GM18508 (cell line): ENCODE data around the gene C2CD2.

Source experiments
- ATAC-seq: cut with Tn5 transposase; IDR thresholded peaks from one replicate; pipeline ENCODE4 v1.9.1; 2021; ENCODE audit warnings: moderate number of reproducible peaks; ENCODE audit not compliant: insufficient read depth, unreplicated experiment

Gene C2CD2

DNA sequence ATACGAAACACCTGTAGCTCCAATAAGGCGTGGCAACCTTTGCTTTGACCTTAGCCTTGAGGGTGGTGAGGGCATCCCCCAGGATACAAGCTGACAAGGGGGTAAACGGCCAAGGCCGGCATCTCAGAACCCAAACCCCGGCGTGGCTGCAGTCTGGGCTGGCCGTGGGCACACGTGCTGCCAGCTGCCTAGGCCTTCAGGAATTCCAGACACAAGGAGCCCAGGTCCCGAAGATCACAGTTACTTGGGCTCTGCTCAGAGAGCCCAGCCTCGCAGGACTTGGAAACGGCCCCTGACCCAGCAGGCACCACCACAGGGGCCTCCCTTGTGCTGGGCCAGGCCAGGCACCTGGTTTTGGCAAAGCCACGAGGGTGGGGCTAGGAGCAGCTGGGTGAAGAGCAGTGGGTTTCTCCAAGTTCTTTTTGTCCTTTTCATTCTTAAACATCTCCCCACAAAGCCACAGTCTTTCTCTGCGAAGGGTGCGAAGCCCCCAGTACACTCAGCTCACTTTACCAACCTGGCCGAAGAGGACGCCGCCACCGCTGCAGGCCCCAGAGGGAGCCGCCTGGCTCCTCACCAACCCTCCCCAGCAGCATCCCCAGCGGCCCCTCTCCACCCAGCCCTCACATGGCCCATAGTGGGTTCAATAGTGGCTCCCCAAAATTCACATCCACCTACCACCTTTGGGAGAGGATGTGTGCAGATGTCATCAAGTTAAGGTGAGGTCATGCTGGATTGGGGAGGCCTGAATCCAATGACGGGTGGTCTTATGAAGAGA lies 101.5 kb downstream of the C2CD2 start:
- no peak for ATAC-seq

GRCh38 chr21:41851090-41851790 lies 102.6 kb downstream of the C2CD2 start:
- no peak for ATAC-seq

DNA sequence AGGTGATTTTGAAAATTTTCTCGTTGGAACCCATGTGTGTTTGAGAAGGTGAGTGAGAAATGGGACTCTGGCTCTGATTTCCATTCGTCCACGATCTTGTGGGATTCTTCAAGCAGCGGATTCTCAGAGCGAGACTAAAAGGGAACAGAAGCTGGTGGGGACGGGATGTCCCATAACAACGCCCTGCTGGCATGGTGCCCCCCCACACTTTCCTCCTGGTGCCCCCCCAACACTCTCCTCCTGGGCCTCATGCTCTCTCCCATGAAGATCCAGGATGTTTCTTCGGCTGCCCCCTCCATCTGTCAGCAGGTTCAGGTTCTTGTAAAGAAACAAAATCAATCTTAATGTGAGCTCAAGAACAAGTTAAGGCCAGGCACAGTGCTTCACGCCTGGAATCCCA lies 103.7 kb downstream of the C2CD2 start:
- no peak for ATAC-seq

- no peak for ATAC-seq
Measured at GRCh38 chr21:41848958-41849580, 104.7 kb downstream of the C2CD2 start.

GRCh38 chr21:41848533-41848932 lies 105.3 kb downstream of the C2CD2 start:
- ATAC-seq = no peak

DNA sequence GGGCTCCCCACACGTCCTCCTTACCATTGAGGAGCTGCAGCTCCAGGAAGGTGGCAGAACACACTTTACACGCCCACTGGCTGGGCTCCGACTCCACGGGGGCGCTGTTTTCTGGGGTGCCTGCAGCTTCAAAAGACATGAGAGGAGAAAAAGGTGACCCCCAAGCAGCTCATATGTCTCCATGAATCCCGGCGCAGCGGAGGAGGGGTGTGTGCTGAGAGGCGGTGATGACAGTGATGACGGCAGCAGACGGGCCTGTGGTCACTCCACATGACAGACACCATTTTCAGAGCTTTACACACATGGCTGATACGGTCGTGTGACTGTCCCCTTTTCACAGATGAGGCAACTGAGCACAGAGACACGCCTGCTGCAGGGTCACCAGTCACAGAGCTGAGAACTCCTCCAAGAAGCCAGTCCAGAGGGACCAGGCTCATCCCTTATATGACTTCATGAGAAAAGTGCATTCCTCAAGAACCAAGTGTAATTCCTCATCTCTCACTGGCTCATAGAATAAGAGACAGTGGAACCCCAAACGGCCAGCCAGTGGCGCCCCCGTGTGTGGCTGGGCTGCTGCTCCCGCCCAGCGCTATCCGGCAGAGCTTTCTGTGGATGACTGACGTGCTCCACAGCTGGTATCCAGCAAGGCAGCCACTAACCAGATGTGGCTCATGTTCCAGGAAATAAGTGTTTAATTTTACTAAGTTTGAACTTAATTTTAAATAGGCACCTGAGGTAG lies 106.6 kb downstream of the C2CD2 start:
- no peak for ATAC-seq

DNA sequence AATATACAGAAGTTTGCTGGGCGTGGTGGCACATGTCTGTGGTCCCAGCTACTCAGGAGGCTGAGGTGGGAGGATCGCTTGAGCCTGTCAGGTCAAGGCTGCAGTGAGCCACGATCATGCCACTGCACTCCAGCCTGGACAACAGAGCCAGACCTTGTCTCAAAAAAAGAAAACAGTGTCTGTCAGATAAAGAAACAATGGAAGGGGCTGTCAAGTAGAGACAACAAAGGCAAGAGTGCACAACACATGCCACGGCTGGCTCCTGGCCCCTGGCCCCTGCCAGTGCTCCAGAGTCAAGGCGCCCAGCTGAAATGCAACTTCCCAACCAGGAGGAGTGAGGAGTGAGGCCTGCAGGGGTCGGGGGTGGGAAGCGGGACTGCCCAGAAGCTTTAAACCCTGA lies 107.3 kb downstream of the C2CD2 start:
- no peak for ATAC-seq

DNA sequence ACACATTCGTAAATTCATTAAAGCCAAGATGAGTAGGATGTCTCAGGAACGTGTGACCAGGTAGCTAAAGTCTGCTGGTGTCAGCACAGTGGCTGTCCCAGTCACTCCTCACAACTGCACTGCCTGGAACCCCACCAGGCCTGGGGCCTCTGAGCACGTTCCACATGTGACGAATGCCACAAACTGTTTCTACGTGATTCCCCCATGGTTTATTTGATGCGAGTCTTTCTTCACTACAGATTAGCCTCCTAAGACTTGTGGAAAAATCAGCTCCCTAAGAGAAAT lies 107.8 kb downstream of the C2CD2 start:
- ATAC-seq = no peak

DNA sequence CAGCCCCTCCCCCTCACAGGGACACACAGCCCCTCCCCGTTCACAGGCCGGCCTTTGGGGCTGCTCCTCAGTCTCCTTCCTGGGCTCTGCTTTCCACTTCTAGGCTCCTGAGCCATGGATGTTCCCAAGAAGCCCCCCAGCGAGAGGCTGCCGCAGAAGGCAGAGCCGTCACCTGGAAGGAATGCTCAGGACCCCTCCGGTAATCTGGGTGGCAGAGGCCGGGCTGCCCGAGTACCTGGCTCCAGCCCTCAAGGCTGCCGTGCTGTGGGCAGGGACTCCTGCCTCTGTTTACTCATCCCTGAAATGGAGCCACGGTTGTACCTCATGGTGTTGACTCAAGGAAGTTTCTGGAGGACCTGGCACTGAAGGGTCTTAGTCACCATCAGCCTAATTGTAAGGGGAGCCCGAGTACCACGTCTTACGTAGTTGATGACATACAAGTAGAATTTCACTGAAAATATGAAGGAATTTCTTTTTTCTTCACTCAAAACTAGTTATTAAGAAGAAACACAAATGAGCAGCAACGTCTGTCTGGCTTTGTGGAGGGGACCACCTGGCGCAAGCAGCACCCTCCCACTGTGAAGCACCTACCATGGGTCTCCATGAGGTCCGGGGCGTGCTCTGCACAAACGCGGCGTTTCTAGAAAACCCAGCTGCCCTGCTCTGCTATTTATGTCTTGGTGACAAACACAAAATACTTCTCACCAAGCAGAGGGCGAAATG lies 108.3 kb downstream of the C2CD2 start:
- no peak for ATAC-seq

GRCh38 chr21:41843584-41843983 lies 110.2 kb downstream of the C2CD2 start:
- no peak for ATAC-seq

GRCh38 chr21:41840880-41841279 lies 112.9 kb downstream of the C2CD2 start:
- no peak for ATAC-seq

- no peak for ATAC-seq
Measured at GRCh38 chr21:41839387-41840000, 114.3 kb downstream of the C2CD2 start.

DNA sequence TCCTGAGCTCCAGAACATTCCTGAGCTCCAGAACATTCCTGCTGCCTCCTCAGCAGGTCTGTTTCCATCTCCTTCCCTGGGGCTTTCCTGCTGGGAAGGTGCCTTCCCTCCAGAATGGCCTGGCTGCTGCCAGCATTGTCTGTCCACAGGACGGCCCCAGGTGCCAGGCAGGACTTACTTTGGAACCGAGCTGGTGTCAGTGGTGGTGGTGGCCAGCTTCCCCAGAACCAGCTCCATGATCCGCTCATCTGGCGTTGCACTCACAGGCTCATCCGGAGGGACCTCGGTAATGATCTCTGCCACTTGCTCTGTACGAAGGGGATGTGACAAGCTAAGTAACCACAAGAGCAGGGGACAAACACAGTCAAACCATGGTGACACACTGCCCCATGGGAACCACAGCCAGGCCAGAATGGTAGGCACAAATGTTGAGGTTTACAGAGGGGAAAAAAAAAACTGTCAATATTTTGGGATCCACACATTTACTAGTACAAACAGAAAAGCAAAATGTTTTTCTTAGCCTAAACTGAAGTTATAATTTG lies 116.0 kb downstream of the C2CD2 start:
- ATAC-seq = no peak

DNA sequence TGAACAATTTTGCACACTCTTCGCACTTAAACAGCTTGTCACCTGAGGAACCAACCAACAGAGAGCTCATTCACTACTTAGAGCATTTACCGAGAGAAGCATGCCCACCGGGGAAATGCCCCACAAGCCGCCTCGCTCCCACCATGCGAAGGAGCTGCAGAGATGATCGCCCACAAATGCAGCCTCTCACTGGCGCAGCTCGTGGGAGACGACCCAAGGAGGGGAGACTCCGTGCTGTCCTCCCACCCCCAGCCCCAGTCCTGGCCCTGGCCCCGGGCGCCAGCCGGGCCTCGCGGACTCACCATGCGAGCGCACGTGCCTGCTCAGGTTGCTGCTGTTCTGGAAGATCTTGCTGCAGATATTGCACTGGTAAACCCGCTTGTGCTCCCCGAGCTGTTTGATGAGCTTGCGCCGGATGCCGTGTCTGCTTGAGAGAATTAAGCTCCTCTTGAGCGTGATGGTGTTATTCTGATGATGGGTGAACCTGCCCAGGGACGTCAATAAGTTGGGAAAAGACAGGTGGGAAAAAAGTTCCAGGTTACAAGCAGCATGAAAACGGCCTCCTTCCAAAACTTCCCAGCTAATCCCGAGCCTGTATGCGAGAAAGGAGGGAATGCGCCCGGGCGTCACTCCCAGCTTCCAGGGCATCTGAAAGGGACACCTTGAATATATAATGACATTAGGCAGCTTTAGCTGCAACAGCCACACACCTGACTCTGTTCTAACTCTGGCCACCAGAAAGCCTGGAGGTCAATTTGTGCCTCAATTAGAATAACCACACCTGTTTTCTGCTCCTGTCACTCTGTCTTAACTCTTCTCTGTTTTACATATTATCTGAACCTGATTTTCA lies 117.4 kb downstream of the C2CD2 start:
- no peak for ATAC-seq

DNA sequence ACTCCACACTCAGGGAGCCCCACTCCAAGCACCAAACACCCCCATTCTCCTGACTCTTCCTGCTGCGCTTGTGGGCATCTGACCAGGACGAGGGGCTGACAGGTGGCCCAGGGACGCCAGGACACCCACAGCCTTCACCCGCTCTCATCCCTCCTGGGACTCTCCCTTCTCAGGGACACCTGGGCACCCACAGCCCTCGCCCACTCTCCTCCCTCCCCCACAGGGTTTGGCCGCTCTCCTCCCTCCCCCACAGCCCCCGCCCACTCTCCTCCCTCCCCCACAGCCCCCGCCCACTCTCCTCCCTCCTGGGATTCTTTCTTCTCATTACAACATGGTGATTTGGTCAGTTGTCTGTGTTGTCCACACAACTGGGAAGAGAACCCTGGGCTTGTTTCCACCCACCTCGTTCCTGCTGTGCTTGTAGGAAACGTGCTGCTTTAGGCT lies 118.1 kb downstream of the C2CD2 start:
- ATAC-seq = no peak
